HG03103 (cell line): ENCODE results near the gene CAMKMT.

Experiments
- ATAC-seq: cut with Tn5 transposase; IDR thresholded peaks from one replicate; pipeline ENCODE4 v1.9.1; 2021; ENCODE audit warnings: low read depth; ENCODE audit not compliant: unreplicated experiment

The CAMKMT gene

DNA sequence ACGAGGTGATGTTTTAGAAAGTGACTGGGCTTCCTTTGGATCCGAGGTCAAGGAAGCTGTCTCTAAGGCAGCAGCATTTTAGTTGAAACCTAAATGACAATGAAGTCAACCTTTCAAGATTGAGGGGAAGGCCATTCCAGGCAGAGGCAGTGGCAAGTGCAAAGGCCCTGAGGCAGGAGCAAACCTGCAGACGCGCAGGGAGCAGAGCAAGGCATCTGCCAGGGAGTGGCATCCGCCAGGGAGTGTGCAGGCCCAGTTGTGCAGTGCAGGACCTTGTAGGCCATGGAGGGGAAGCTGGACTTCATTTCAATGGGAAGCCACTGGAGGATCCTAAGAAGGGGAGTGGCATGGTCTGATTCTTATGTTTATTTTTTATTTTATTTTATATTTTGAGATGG, 425.1 kb downstream of the CAMKMT start:
- no peak for ATAC-seq

GRCh38 chr2:44787663-44788062, 425.9 kb downstream of the CAMKMT start:
- no peak for ATAC-seq

DNA sequence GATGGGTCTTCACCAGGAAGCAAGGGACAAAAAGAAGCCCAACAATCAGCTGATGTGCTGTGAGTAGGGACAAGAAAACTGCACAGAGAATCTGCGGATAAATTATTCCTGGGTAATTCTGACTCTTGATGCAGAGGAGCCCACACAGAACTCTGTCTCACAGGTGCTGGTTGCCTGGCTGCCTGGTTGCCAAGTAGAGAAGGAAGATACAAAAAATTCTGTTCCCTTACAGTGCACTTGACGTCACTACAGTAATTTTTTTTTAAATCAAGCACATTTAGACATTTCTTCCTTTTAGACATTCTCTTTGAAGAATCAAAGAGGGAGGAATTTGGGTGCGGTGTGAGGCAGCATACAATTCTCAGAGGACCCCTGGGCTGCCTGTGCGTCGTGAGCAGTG, 427.7 kb downstream of the CAMKMT start:
- no peak for ATAC-seq

DNA sequence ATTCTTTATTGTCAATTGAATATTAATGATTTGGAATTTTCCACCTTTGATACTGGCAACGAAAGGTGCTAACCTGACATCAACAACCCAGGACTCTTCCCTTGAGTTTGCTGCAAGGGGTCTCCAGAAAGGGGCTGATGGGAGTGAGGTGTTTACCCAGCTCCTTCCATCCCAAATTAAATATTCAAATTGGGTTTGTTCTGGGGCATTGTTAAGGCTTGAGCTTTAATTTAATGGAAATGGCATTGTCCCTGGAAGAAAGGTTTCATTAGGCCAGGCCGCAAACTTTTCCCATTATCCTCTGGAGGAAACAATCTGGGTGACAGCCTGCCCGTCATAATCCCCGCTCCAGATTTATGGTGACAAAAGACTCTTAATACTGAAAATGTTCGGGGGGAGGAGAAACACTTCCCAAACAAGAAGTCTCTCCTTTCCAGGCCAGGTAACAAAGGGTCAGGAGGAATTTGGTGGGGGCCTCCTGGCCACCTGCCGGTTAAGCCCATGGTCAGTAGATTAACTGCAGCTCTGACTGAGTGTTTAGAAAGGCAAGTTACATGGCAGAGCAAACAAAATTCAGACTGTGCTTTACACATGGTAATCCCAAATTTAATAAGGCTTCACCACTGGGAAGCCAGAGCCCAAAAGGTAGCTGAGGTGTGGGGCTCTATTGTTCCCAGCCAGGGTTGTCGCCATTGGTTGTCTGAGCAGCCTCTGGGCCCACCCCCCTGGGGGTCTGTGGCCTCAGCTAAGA, 428.4 kb downstream of the CAMKMT start:
- ATAC-seq: no peak

DNA sequence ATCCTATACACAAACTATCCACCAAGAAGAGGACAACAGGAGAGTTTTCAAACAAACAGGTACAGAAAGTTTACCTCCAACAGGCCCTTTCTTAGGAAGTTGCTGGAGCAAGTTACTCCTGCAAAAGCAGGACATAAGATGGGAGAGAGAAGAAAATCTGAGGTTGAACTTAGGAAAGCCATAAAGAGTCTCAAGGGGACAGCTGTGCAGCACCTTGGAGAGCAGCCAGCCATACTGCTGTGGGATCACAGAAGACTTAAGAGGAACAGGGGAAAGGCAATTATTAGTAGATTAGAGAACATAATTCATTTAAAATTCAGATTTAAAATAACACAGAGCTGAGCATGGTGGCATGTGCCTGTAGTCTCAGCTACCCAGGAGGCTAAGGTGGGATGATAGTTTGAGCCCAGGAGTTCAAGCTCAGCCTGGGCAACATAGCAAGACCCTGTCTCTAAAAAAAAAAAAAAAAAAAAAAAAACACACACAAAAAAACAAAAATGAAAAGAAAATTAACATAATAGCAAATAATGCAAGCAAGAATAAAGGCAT, 431.6 kb downstream of the CAMKMT start:
- no peak for ATAC-seq

GRCh38 chr2:44796771-44797170, 435.0 kb downstream of the CAMKMT start:
- no peak for ATAC-seq

DNA sequence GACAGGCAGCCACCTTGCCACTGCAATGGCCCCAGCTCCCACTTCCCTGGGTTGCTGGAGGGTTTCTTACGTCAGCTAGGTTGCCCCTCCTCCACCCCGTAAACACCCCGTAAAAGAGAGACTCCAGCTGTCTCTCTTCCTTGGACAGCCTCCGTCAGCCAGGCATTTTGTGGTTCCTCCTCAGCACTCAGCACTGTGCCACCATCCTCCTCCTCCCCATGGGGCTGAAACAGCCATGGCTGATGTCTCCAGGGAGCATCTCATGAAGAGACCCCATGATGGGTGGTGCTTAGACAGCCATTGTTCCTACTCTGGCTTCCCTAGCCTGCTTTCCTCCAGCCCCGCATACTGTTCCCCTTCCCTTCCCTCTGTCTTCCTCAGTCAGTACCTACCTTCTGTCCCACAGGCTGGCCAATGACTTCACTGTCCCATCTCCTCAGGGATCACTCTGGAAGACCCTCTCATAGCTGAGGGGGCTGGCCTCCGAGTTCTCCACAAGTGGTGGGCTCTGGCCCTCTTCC, 436.5 kb downstream of the CAMKMT start:
- no peak for ATAC-seq

- no peak for ATAC-seq
Observed at GRCh38 chr2:44799105-44799504, 437.4 kb downstream of the CAMKMT start.

GRCh38 chr2:44799754-44800153, 438.0 kb downstream of the CAMKMT start:
- ATAC-seq: no peak

DNA sequence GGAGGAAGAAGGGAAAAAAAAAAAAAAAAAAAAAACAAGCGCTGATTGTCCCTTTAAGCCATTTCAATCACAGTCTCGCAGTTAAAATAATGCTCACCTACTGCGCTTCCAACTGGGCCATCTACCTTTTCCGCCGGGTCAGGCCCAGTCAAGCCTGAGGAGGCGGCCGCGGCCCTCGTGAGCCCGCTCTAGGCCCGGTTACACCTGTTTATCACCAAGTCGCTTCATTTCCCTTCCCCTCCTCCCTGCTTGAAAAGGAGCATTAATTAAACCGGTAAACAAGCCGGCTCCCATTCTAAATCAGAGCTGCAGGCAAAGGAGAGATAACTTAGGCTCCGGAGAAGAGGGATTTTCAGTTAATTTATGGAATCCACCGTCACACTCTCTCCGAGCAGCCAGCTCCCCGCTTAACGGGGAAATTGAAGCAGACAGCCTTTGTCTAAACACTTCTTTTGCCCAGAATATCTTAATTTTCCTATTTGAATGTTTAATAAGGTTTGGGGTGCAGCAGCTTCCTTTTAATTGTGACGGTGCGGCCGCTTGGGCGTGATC, 439.6 kb downstream of the CAMKMT start:
- no peak for ATAC-seq

DNA sequence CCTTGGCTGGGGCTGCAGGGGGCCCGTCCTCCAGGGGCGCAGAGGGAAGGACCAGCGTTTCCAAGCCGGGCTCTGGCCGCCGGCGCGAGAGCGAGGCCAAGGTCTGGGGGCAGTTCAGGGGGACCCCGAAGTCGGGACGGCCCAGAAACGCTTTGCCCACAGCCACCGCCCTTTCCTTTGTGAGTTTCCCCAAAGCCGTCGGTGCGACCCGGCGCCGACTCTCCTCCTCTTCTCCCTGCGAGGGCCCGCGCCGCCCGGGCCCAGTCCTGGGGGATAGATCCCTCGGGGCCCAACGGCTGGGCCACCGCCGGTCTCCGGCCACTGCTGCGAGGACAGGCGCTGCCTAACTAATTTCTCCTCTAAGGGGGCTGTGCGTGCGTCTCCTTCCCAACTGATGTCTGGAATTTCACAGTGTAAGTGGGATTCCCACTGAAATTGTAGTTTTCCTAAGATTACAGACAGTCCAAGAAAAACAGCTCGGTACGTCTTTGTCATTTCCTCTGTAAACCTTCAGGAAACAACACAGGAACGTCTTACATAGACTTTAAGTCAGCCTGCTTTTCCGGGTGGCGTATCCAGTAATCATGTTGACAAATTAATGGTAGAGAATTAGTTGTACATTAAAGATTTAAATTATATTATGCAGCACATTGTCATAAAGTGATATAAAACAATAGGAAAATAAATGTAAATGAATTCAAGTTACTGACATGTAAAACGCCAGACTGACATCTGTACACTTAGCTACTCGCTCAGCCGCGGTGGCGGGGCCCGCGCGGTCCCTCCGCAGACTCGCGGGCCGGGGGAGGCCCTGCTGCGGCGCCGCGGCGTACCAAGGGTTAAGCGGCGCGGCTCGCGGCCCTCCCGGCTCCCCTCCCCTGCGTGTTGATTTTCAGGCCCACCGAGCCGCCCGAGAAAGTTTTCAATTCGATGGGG, 440.4 kb downstream of the CAMKMT start:
- ATAC-seq: no peak

- ATAC-seq: no peak
Observed at GRCh38 chr2:44802777-44803424, 441.2 kb downstream of the CAMKMT start.

- ATAC-seq: no peak
Observed at GRCh38 chr2:44804406-44805265, 442.9 kb downstream of the CAMKMT start.

DNA sequence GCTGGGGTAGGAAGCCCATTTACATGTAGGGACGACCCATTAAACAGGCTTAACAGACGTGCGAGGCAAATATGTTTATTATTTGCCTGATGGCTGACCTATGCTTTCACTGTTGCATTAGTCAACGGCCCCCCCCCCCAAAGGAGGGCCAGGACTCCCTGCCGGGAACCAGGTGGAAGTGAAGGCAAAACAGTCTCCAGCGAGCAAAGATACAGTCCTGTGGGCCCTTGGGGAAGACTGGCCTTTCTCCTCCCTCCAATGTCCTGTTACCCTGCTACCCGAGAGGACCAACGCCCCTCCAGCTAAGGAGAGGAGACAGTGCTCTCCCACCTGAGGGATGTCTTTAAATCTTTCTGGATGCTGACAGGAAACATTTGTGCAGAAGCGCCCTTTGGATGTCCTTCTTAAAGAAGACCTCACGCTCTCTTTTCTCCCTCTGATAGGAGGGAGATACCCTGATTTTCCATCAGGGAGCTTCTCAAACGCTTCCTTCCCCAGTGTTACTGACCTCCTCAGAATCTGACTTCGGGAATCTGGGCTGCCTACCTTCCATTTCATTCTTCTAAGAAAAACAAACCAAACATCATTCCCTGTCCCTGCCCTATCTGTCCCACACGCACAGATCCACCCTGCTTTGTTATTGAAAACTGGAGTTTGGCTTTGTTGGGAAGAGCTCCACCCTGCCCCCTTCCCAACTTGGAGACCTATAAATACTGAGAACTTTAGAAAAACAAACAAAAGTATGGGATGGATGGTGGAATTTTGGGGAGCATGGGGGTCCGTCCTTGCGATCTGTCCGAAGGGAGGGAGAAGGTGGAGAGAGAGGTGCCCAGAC, 443.9 kb downstream of the CAMKMT start:
- ATAC-seq: no peak

- ATAC-seq: no peak
Observed at GRCh38 chr2:44807201-44808025, 445.7 kb downstream of the CAMKMT start.

GRCh38 chr2:44810892-44811530, 449.3 kb downstream of the CAMKMT start:
- no peak for ATAC-seq

- ATAC-seq: no peak
Observed at GRCh38 chr2:44813165-44813564, 451.4 kb downstream of the CAMKMT start.
